GM19043 (cell line): Measurements from ENCODE around the gene LIMCH1.
"Not testable (repeated sequence)": the region's sequence is repeated elsewhere in the genome, so short reads cannot be mapped to it uniquely, and the experiment has no call there.

ENCODE experiments used
- ATAC-seq: cut with Tn5 transposase; IDR thresholded peaks from one replicate; pipeline ENCODE4 v1.9.1; 2021; ENCODE audit warnings: low read depth; ENCODE audit not compliant: unreplicated experiment

Gene LIMCH1

DNA sequence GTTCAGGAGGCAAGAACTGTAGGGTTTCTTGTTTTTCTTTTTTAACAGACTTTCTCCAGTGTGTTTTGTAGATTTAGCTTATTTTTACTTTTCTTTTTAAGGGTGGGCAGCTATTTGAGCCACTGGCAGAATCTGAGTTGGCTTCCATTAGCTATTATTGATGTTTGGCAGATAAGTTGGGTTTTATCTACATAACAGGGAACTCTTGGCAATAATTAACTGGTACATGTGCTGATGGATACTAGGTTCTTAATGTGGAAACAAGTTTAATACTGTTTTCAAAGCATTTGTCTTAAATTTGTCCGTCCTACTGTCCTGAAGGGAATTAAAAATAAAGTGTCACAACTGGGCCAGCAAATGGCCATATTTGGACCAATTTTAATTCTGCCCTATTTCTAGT, 130.1 kb downstream of the LIMCH1 start:
- ATAC-seq: no peak

DNA sequence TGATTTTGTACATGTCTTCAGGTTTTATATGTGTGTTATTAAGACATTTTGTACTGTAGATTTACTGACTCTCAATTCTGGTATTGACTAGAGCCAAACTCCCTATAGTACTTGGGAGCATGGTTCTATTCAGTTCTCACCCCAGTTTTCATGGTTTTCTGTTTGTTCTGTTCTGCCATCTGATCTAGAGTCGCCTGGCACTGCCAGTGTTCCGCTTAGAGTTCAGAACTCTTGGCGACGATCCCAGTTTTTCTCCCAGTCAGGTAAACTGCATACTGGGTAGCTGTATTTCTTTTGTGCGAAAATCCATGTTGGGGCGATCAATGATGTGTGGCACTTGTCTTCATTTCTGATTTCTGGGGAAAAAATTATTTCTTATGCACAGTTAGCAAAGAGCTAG, 132.6 kb downstream of the LIMCH1 start:
- ATAC-seq: no peak

DNA sequence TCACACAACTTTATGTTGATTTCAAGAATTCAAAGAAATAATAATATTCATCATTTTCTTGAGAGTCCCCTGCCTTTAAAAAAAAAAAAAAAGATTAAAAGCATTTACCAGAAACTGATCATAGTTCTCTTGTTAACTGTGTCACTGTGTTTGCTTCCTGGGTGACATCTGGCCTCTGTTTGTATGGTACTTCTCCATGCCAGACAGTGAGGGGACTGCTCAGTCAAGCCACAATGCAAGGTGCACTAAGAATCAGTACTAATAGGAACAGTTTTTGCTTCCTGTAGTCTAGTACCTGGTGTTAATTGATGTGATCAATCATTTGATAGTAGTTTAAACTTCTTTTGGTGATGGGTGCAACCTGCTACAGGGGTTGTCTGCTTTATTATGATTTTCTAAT, 133.0 kb downstream of the LIMCH1 start:
- no peak for ATAC-seq

DNA sequence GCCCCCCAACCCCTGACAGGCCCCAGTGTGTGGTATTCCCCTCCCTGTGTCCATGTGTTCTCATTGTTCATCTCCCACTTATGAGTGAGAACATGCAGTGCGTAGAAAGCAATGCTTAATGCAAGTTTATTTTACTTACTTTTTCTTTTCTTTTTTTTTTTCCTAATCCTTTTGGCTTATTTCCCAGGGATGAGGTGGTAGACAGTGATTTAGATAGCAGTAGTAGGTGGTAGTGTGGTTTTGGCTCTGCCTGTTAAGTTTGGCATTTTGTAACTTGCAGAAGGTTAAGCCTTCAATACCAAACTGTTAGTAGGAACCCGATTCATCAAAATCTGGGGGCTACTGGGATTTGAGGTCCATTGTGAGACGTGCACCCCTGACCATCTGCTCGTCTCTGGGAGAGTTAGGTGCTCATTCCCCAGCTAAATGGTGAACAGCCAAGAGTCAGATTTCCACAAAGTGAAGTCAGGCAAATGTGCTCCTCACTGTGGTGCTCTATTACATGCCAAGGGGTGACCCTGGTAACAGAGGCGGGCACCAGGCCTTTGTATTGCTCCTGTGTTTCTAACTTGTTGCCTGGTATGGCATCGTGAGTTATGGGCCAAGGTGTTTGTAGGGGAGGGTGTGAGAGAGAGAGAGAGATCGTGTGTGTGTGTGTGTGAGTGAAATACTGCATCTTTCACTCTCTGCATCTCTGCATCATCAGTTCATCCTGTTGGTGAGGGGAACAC, 140.3 kb downstream of the LIMCH1 start:
- no peak for ATAC-seq

DNA sequence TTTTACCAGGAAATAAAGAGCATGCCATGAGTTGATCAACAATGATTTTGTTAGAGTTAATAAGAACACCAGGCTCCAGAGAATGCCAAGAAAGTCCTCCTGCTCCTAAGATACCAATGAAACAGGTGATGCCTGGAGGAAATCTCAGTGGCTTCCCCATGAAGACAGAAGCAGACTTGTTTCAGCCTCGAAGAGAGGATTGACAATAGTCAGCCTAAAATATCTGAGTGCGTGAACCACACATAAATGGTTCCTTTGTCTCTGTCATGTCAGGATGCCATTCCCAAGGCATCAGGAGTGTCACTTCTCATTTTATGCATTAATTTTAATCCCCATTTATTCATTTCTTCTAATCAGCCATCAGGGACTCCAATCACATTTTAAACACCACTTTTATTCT, 141.0 kb downstream of the LIMCH1 start:
- ATAC-seq: no peak

DNA sequence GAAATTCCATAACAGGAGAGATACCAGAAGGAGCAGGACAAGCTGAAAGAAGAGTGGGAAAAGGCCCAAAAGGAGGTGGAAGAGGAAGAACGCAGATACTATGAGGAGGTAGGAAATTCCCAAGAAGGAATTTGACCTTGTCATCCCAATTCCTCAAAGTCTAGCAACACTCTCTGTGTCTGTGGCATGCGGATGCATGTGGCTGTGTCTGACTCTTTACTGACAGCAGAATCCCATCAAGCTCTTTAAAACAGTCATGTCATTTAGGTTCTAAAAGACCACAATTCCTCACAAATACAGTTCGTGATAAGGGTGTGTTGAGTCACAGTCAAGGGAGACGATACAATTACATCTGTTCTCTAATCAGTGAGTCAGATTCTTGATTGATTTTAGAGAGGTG, 142.0 kb downstream of the LIMCH1 start:
- ATAC-seq: no peak

DNA sequence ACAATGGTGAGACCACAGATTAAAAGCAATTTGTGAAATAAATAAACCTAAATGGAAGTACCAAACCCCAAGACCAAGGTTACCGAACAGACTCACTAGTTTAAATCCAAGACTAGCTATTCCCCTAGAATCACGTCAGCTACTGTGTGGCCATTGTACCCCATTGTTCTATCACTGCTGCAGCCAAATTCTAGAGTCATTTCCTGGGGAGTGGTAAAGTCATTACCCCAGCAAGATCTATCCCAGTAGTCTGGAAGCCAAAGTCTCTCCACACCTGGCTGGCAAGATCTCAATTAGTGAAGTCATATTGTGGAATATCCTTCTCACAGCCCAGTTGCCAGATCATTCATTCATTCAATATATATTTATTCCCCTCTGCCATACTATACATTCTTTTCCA, 143.1 kb downstream of the LIMCH1 start:
- ATAC-seq: no peak

DNA sequence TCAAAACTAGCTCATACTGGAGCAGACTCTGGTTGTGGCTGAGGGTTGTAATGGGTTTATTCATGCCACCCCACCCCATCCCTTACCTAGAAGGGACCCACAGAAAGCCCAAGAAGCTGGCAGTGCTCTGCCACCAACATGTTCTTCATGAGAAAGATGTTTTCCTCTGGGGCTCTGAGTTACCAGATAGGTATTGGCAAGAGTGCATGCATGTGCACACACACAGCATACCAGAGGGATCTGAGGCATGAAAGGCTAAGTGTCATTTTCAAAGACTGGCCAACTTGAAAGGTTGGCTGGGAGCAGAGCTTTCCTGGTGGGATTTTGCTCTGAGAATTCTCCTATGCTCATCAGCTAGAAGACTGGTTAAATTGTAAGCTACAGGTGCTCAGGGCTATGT, 145.4 kb downstream of the LIMCH1 start:
- no peak for ATAC-seq

DNA sequence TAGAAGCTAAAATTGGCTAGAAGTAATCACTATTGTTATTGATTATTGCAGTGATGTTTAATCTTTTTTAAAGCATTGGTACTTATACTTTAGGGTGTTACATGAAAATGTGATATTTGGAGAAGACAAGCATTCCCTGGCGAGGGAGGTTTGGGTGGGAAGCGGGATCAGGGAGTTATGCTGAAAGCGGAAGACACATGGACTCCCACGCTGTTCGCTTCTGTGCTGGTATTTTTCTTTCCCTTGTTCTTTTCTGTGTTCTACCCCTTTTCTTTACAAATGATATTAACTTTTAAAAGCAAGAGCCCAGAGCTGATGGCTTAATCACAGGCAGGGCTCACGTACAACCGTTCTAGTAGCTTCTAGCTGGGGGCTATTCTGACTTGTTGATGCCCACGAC, 148.9 kb downstream of the LIMCH1 start:
- ATAC-seq: no peak

DNA sequence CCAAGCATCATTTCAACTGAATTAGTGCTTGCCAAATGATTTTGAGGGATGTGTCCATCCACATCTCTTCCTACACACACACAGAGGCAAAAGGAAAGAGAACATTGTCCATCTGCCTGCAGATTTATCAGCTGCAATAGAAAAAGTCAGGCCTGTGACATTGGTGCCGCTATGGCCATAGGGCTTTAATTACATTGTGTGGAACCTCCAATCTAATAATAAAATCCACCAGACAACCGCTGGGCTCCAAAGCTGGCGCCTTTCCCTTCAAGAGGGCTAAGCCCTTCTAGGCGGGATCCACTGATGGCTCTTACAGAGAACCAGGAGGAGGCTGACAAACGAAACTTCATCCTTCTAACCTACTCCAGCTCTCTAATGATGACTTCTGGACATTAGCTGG, 150.0 kb downstream of the LIMCH1 start:
- ATAC-seq: no peak

DNA sequence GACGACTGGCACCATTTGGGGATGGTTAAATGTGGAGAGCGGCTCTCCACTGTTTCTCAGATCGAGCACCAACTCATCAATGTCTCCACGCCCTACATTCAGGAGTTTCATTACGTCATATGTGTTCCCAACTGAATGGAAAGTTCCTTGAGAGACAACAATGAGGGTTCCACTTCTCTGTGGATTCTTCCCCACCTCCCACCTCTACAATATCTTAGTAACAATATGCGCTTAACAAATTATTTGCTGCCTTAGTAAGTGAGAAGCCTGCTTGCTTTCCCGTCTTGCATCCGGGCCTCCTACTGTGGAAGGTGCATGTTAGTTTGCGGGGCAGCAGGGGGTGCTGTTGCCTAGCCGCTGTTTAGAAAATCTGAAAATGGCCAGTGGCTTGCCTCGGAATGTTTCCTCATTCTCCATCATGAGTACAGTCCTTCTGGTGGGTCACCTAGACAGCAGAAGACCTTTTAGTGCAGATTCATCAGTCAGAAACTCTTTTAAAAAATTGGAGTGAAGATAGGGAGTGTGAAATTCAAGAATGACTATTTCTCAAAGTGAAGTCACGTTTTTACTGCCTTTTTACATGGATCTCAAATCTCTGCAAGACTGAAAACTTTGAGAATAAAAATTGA, 154.9 kb downstream of the LIMCH1 start:
- ATAC-seq: peak; percentile 61

DNA sequence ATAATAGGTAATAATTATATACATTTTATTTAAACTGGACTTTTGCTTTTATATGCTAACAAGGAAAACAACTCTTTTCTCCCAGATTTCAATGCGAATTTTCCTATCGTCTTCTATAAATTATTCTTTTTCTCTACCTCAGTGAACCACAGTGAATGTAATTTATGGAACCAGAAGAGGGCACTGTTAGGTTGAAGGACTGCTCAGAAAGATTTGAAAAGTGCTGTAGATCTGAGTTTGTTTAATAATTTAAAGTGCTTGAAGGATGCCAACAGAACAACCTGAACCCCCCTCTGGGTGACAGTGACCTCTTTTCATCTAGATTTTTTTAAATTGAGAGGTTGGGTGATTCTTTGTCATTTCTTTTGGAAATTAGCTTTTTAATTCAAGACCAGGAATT, 155.7 kb downstream of the LIMCH1 start:
- no peak for ATAC-seq

DNA sequence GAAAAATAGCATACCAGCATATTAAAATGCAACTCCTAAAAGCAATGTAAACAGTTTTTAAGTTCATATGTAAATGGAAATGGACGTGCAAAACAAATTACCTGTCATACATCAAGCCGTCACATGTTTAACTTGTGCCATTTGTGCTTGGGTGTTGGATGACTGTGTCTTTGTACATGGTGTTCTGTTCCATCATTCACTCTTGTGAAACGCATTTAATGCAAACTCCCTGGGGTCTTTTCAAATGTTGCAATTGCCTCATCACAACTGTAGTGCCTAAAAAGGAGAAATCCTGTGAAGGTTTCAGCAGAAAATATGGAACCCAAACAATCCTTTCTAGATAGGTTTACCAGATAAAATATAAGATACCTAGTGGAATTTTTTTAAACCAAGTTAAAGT, 158.2 kb downstream of the LIMCH1 start:
- ATAC-seq: no peak

DNA sequence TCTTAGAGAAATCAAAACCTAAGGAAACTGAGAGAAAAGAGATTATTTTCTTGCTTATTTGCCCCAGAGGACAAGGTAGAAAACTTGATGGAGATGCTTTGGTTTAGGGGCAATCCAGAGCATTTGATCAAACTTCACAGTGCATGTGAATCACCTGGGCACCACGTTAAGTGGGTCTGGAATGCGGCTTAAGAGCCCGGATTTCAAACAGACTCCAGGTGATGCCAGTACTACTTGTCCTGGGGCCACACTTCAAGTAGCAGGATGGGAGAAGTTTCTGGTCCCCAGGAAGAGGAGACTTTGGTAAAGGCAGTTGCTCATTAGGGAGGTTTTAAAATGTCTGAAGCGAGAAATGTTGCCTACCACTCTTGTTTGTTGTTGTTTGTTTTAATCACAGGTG, 158.8 kb downstream of the LIMCH1 start:
- no peak for ATAC-seq

DNA sequence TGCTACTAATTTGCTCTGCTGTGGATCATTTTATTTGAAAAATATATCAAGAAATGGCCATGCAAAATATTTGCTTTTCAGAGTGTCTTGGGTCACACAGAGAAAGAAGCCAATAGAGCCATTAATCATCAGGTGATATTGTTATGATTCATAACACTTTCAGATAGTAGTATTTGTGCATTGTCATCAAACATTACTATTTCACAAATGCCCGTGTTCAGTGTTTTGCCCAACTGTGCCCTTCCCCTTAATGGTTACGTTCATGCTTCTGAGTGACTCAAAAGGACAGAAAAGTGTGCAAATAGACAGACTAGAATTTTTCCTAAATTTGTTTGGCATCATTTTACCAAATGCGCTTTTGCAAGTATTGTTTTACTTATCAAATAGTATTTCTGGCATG, 164.0 kb downstream of the LIMCH1 start:
- no peak for ATAC-seq

DNA sequence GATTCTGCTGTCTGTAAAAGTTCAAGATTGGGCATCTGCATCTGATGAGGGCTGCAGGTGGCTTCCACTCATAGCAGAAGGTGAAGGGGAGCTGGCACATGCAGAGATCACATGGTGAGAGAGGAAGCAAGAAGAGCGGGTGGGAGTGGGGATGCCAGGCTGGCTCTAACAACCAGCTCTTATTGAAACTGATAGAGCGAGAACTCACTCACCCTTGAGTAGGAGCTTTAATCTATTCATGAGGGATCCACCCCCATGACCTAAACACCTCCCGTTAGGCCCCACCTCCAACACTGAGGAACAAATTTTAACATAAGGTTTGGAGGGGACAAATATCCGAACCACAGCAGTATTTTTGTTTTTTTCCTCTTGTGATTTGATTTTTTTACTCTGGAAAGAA, 164.8 kb downstream of the LIMCH1 start:
- no peak for ATAC-seq

DNA sequence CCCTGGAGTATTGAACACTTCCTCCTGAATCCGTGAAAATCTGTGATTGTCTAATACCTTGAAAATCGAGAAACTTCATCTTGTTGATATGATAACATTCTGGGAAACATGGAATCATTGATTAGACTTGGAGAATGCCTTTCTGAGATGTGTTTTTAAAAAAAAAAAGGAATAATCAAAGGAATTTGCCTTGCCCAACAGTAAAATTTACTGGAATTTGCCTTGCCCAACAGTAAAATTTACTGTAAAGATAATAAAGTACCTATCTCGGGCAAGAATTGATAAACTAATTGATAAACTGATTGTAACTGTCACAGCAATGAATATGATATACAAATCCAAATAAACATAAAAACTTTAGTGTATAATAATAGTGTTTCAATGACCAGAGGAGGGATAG, 165.8 kb downstream of the LIMCH1 start:
- ATAC-seq: no peak

DNA sequence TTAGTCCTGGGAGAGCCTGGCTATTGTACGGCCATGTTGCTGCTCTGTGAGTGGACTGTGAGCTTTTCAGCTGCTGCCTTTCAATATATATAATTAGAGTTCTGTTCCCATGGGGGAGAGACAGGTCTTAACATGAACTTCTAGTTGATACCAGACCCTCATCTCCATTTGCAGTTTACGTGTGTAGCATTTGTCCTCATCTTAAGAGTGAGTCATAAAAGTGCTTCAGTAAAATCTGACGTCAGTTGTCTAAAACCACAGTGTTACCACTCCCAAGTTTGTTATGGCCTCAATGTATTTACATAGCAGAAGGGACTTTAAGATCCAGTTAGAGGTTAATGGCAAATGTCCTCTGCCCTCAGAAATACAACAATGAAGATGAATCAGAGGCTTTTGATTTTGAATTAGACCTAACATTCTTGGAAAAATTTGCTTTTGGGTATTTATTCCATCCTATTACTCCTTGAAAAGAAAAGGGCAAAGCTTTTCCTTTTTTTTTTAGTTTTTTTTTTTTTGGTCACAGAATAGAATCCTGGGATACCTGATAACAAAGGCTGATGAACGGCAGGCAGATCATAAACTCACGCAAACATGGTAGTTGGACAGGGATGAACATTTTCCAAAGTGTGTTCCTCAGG, 172.0 kb downstream of the LIMCH1 start:
- ATAC-seq: no peak

DNA sequence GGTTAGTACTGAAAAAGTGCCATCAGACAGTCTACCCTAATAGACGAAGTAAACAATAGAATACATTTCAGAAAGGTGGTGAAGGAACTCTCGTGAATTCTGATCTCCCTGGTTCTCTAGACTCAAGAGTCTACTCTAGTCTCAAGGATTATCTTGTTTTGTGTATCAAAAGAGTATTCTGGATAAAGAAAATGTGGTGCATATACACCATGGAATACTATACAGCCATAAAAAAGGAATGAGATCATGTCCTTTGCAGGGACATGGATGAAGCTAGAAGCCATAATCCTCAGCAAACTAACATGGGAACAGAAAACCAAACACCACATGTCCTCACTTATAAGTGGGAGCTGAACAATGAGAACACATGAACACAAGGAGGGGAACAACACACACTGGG, 173.7 kb downstream of the LIMCH1 start:
- not testable (repeated sequence) for ATAC-seq

DNA sequence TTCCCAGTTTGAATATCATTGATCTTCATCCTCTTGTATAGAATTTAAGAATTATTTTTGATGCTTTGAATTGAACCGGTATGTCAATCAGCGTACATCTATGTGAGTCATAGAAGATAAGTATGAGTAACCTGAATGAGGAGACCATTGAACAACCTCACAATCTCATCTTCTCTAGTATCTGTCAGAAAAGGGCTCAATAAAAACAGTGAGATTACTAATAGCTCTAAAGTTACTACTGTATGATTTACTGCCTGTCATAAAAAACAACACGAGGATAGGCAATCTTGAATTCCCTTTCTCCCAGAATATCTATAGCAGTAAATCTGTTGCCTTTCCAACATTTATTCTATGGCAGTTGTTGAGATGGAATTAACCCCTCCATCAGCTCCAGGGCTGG, 174.5 kb downstream of the LIMCH1 start:
- ATAC-seq: no peak

DNA sequence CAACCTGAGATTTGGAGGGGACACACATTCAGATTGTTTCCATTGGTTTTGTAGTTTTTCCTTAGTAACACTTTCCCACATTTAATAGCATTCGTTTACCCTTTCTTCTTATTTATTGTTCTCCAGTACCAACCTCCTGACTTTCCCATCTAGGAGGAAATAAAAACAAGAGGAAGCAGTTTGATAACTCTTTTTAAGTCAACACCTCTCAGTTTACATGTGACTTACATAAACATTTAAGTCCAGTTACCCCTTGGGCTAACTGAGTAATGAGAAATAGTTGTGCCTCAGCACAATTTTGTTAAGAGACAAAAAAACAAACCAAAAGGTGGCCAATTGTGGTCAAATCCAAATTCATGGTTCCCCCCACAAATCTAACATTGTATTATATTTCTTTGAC, 175.8 kb downstream of the LIMCH1 start:
- no peak for ATAC-seq

DNA sequence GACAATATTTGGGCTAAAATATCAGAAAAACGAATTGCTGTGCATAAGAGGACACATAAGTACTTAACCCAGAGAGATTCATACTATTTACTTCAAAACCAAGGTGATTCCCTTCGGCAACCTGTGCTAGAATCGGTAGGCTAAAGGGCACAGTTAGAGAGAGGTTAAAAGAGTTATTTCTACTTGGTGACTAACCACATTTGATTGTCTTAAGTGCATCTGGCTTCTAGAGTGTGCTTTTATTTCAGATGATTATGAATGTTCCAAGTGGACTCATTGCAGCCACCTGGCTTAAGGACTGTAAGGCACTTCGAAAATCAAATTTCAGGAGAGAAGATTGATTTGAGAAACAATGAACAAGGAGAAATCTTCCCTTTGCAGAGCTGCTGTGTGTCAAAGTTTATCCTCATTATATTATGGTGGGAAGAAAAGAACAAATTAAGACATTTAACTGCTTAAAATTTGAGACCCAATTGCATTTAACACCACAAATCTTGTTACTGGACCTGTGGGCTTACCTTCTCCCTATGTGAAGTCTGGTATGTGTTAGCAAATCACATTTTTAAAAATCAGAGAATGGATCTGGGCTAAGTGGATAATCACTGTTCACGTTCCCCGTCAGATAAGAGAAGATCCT, 176.5 kb downstream of the LIMCH1 start:
- ATAC-seq: no peak
